Psoas muscle (tissue), 8 donors: ENCODE data around the gene HLA-A. TPM values are rescaled to one million over a fixed set of nuclear protein-coding genes. Genes with fewer than 3 reads are reported as not detected.

Source experiments
- ATAC-seq, 4 donors: fragments of 200-7000 bp; cut with Tn5 transposase; one replicate each; pipeline ENCODE4 v1.9.1; 2020; ENCODE audit warnings: moderate library complexity in 3 of 4, mild to moderate bottlenecking in 2 of 4
- DNase-seq, 2 donors: peaks; one replicate each; pipeline ENCODE4 v3.0.0-alpha.2; 2020
- H3K27ac ChIP-seq: fragments of 200-600 bp; one replicate; pipeline ENCODE4 v1.8.0; 2022
- H3K27me3 ChIP-seq, 3 donors: fragments of 200-600 bp in 1 of 3; one replicate each; pipeline versions ENCODE4 v1.6.1 to v1.8.0; 2013 to 2022; ENCODE audit warnings: low read length in 2 of 3, mild to moderate bottlenecking in 2 of 3, moderate library complexity in 1 of 3; ENCODE audit not compliant: insufficient read depth in 3 of 3
- H3K36me3 ChIP-seq, 2 donors: fragments of 200-600 bp in 1 of 2; one replicate each; pipeline versions ENCODE4 v1.6.1 to v1.8.0; 2013 to 2022; ENCODE audit warnings: low read depth in 1 of 2, mild to moderate bottlenecking in 1 of 2, moderate library complexity in 1 of 2; ENCODE audit not compliant: insufficient read depth in 1 of 2
- H3K4me1 ChIP-seq: fragments of 200-600 bp; one replicate; pipeline ENCODE4 v1.8.0; 2022
- H3K4me3 ChIP-seq: fragments of 200-600 bp; one replicate; pipeline ENCODE4 v1.8.0; 2022; ENCODE audit warnings: mild to moderate bottlenecking
- H3K9me3 ChIP-seq: fragments of 200-600 bp; one replicate; pipeline ENCODE4 v1.8.0; 2022
- CTCF ChIP-seq: fragments of 200-600 bp; IDR thresholded peaks from one replicate; pipeline ENCODE4 v1.8.0; 2022; ENCODE audit warnings: antibody characterized with exemption
- WGBS, 3 donors: extraction: QIAGEN DNeasy Blood & Tissue Kit; methylation state at CpG; one replicate each; pipeline versions ENCODE4 v1.1.6 to v1.1.7; 2013; 5-methylcytosine and 5-hydroxymethylcytosine counted together
- intact Hi-C, 2 donors: fragments of 100-400 bp; cut with DNase I; formaldehyde crosslinking; loops; one replicate each; pipeline versions ENCODE4 v1.11.0 to v1.14.2; 2022
- polyA plus RNA-seq, 3 donors: library from polyadenylated mRNA; stranded (reverse); fragments of 200-250 nt; gene quantifications; one replicate each; pipeline ENCODE4 v1.2.3, GENCODE V29; 2013
- total RNA-seq, 4 donors: library from RNA; stranded (reverse); fragmentation: NEBNext Ultra II Directional in 2 of 4; extraction: Animal tissue kit (Norgen Biotek cat#: 25700) in 2 of 4; gene quantifications; one replicate each; pipeline versions ENCODE4 v1.2.1 to v1.2.4, GENCODE V29; 2021 to 2023
- donor health status: healthy with polysubstance abuse.
- donor health status: DM: no; HTN: no; CAD: no; lungs with moderate emphysema.
- donor health status: Bipolar disorder and iron deficiency.
- donor health status: healthy.
- donor health status: DM: yes; HTN: yes; CAD: no.
- donor health status: DM: no; HTN: no; CAD: no.
- donor health status: DM: no; HTN: no; CAD: no.
- donor health status: DM: yes; HTN: yes; CAD: no.

Gene HLA-A
- total and polyA plus RNA-seq, 7 donors: 86.6 to 290 (median 165) TPM

GRCh38 chr6:29907637-29908340, 34.5 kb upstream of the HLA-A start:
- H3K4me3 ChIP-seq: no peak overlapping the region
- TF ChIP-seq CTCF: no peak
- intact Hi-C loops: no loop called here
- WGBS, 3 donors: 12 to 64% (median 44%) methylated on average over 5 to 6 of the region's 6 CpGs
- H3K27ac ChIP-seq: no peak overlapping the region
- H3K27me3 ChIP-seq: no peaks in the 10 kb centered on the region
- H3K36me3 ChIP-seq: no peaks in the 10 kb centered on the region
- no peaks in the 10 kb centered on the region for H3K9me3 ChIP-seq
- no peak for ATAC-seq
- no peak for DNase-seq
- H3K4me1 ChIP-seq: no peaks in the 10 kb centered on the region

- H3K27ac ChIP-seq: no peak overlapping the region
- WGBS, 3 donors: 88% methylated on average over 3 of the region's 3 CpGs
- H3K4me3 ChIP-seq: no peak overlapping the region
- H3K9me3 ChIP-seq: no peaks in the 10 kb centered on the region
- intact Hi-C loops: no loop called here
- ATAC-seq: no peak
- no peaks in the 10 kb centered on the region for H3K4me1 ChIP-seq
- no peaks in the 10 kb centered on the region for H3K27me3 ChIP-seq
- H3K36me3 ChIP-seq: no peaks in the 10 kb centered on the region
- no peak for DNase-seq
- TF ChIP-seq CTCF: no peak
Measured at GRCh38 chr6:29908341-29908662, 34.0 kb upstream of the HLA-A start.

GRCh38 chr6:29908710-29909109, 33.6 kb upstream of the HLA-A start:
- DNase-seq: no peak
- H3K4me3 ChIP-seq: no peak overlapping the region
- H3K27ac ChIP-seq: no peak overlapping the region
- no peak for ATAC-seq
- intact Hi-C loops: no loop called here
- H3K4me1 ChIP-seq: no peaks in the 10 kb centered on the region
- no peak for TF ChIP-seq CTCF
- H3K9me3 ChIP-seq: no peaks in the 10 kb centered on the region
- WGBS, 3 donors: 37 to 47% (median 45%) methylated on average over 5 to 6 of the region's 6 CpGs
- H3K36me3 ChIP-seq: no peaks in the 10 kb centered on the region
- H3K27me3 ChIP-seq: no peaks in the 10 kb centered on the region

- intact Hi-C loops: no loop called here
- ATAC-seq: no peak
- TF ChIP-seq CTCF: no peak
- no peak overlapping the region for H3K27ac ChIP-seq
- no peaks in the 10 kb centered on the region for H3K36me3 ChIP-seq
- H3K4me3 ChIP-seq: no peak overlapping the region
- no peak for DNase-seq
- H3K9me3 ChIP-seq: no peaks in the 10 kb centered on the region
- WGBS, 3 donors: 47 to 74% (median 63%) methylated on average over 1 of the region's 1 CpG
- no peaks in the 10 kb centered on the region for H3K27me3 ChIP-seq
- no peaks in the 10 kb centered on the region for H3K4me1 ChIP-seq
Measured at GRCh38 chr6:29909985-29910384, 32.3 kb upstream of the HLA-A start.

GRCh38 chr6:29912840-29913239, 29.5 kb upstream of the HLA-A start:
- DNase-seq: no peak
- intact Hi-C loops: no loop called here
- Histone ChIP-seq H3K27me3 (no peaks in the 10 kb centered on the region), H3K4me1 (no peaks in the 10 kb centered on the region), H3K36me3 (no peaks in the 10 kb centered on the region), H3K4me3 (no peak overlapping the region), H3K27ac (no peak overlapping the region), H3K9me3 (no peaks in the 10 kb centered on the region)
- no peak for ATAC-seq
- TF ChIP-seq CTCF: no peak
- WGBS, 3 donors: 67 to 77% (median 74%) methylated on average over 2 of the region's 2 CpGs
